Nucleus accumbens (tissue), 56 donors: Measurements from ENCODE around the gene MAP2K5.

Source experiments
- DNase-seq, 56 donors: peaks; one replicate each; lab custom pipeline; 2025; lab: John Stamatoyannopoulos, UW

Gene MAP2K5

DNA sequence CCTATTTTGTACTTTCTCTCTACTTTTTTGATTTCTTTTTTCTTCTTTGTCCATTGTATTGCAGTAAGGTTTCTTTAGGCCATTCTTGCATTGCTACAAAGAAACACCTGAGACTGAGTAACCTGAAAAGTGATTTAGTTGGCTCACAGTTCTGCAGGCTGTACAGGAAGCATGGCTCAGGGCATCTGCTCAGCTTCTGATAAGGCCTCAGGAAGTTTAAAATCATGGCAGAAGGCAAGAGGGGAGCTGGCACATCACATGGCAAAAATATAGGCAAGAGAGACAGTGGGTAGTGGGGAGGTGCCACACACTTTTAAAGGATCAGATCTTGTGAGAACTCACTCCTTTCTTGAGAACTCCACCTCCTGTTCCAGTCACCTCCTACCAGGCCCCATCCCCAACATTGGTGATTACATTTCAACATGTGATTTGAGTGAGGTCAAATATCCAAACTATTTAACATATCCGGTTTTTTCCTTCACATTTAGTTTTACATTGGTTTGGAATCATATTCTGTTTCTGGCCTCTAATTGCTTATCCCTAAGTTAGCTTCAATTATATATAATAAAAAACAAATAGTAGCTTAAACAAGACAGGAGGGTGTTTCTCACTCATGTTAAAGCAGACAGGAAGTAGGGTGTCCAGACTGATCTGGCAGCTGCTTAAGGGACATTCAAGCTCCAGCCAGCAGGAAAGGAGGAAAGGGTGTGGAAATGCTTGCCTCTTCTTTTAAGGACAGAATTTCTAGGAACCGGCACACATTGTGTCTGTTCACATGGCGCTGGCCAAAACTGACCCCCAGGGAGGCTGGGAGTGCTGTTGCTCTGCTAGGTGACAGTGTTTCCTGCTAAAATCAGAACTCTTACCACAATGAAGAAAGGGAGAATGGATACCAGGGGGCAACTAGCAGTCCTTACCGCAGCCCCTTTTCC, 254.0 kb downstream of the MAP2K5 start:
- DNase-seq = no peak

- DNase-seq = no peak
Observed at GRCh38 chr15:67799801-67800205, 257.3 kb downstream of the MAP2K5 start.

DNA sequence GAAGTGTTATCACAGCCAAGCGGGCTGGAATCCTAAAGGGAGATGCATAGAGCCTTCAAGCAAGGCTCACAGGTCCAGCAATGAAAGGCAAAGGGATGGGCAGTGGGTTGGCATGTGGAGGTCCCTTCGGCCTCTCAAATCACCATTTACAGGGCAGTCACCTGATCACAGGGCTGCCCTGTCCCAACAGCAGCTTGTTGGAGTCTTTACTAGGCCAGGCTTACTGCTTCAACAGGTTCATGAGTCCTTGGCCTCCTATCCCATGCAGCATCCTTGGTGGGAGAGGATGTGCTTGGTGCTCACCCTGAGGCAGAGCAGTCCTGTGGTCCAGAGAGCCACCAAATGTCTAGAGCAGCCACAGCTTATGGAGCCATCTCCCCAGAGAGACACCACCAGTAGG, 258.6 kb downstream of the MAP2K5 start:
- DNase-seq = no peak

DNA sequence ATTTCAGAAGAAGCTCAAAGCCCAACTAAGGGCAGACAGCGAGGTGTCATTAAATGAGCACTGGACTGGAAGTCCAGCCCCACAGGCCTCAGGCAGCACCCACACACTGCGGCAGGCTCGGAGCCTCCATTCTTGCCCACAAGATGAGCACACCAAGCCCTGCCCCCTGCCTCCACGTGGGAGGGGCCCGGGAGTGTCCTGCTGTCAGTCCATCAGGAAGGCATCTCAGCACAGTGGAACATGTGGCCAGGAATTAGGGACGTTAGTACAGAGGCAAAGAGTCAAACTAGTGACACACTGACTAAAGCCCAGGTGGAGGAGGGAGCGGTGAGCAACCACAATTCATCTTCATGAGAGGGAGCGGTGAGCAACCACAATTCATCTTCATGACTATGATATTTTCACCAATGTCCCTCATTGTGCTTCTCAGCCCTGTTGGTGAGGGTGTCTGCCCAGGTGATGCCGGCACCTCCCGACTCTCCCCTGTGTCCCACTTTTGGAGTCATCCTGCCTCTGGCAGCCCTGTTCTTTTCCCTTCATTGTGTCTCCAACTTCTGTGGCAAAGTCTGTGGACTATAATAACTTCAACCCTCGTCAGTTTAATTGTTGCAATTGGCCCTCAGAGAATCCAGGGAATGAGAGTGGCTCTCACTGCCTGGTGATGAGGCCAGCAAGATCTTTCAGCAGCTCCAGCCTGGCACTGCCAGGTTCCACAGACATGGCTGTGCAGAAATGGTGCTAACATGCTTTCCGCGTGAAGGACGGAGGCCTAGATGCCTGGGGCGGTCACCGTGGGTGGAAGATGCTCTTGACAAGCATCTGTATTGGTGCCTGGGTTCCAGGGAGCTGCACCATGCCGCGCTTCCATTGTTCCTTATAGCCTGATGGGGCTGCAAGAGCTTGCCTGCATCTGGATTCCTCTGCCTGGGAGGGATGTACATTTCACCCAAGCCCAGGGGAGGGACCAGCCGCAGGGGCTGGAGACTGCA, 259.7 kb downstream of the MAP2K5 start:
- DNase-seq = no peak

DNA sequence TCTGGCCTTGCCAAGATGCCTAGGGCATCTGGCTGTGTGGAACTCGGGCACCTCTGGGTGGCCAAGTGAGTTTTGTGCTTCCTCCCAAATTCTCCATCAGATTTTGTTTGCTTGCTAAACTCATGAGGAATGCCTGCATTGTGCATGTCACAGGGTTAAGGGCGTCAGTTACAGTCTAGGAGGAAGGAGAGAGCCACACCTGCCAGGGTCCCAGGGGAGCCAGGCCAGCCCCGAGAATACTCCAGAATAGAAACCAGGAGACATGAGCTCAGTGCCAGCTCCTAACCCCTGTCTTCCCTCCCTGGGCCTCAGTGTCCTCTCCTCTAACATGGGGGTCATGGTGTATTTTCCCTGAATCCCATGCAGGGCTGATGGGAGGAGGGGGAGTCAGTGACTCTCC, 260.8 kb downstream of the MAP2K5 start:
- no peak for DNase-seq

- peak in 5 of 56 donors; percentile 4 to 42 (median 5) for DNase-seq
Observed at GRCh38 chr15:67803996-67804843, 261.7 kb downstream of the MAP2K5 start.

- DNase-seq = no peak
Observed at GRCh38 chr15:67805008-67805665, 262.6 kb downstream of the MAP2K5 start.

DNA sequence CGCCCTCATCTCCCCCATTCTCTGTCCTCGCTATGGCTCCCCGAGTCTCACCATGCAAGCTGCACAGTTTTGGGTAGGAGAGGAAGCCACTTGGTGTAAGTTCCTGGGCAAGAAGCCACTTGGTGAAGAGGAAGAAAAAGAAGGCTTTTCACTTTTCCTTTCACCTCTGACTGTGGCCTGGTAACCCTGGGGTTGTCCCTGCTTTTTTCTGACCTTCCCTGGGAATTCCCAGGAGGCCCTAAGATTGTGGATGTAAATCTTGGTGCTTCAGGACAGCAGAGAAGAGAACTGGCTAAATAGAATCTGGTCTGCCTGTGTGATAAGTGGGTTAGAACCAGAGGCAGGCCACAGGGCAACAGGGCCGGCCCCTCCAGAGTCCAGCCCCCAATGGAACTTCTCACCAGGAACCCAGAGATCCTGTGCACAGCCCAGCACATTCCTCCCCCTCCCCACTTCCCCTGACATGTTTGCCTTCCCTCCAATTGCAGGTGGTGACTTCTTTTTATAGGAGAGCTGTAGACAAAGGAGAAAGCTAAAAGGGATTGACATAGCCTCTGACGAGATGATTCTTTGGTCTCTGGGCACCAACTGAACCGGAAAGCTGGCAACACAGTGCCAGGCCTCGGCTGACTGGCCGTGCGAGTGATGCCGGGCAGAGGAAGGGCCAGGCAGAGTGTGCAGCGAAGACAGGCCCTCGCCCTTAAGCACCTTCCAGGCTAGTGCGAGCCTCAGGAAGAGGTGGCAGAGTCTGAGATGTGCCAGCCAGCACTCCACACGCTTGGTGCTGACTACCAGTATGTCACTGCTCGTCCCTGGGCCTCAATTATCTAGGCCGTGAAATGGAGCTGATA, 263.4 kb downstream of the MAP2K5 start:
- DNase-seq = no peak

GRCh38 chr15:67806536-67806935, 264.0 kb downstream of the MAP2K5 start:
- no peak for DNase-seq

DNA sequence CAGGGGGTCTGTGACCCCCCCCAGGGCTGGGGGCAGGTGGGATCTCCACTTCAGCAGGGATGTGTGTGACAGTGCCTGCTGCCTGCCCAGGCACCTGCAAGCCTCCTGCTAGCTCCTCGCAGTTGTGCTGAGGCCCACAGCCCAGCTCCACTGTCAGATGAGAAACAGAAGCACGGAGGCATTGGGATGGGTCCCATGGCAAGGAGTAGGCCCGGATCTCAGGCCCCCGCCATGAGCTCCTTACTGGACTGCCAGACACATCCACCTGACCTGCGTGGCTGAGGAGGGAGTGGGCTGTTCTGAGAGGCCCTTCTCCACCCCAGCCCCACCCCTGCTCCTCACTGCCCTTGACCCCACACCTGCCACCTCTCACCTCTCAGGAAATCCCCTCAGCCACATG, 264.6 kb downstream of the MAP2K5 start:
- no peak for DNase-seq

GRCh38 chr15:67807836-67808235, 265.3 kb downstream of the MAP2K5 start:
- DNase-seq = no peak

DNA sequence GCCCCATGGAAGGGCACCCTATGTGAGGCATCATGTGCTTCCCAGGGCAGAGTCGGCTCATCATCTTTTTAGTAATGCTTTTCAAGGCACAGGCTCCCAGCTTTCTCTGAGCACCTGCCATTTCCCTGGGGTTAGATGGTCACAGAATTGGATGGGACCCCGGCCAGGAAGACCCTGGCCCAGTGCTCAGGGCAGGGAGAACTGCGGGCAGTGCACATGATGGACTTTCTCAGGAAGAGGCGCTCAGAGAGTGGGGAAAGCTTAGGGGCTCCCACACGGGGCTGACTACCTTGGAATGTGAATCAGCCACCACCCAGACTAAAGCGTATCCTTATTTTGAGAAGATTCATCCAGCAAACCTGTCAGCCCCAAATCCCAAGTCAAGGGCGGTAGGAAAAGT, 266.3 kb downstream of the MAP2K5 start:
- no peak for DNase-seq

GRCh38 chr15:67809441-67809840, 266.9 kb downstream of the MAP2K5 start:
- no peak for DNase-seq

DNA sequence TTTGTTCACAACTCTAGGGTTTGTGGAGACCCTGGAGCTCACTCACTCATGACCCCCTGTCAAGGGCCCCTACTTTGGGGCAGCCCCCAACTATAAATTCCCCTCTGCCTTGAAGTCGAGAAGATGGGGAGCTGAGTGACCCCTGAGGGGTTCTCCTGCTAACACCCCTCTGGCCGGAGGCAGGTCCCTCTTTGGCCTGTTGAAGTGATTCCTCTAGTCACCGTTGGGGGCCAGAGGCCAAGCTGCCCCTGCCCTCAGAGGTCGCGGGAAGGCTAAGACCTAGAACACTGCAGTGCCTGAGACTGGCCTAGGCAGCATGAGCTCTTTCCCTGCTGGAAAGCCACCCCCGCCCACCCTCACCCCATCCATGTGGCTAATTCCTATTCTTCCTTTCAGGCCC, 267.4 kb downstream of the MAP2K5 start:
- no peak for DNase-seq

- no peak for DNase-seq
Observed at GRCh38 chr15:67812241-67812644, 269.7 kb downstream of the MAP2K5 start.

DNA sequence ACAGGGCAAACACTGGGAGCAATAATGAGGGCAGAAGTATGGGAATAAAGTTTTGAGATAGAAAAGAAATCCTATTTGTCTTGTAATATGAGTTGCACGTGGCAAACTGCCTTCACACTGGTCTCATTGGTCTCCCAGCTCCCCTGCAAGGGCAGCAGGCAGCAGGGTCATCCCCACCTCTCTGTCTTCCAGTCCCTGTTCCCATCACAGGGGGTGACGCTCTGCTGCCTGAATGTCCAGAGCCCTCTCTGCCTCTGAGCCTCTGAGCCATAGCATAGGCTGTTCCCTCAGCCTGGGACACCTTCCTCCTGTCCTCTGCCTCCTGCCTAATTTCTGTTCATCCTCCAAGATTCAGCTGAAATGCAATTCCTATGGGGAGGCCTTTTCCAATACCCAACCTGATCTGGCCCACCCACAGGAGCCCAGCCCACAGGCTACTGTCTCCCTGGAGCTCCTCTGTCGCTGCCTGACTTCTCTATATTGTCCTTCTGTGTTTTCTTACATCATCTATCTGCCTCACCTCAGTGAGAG, 270.7 kb downstream of the MAP2K5 start:
- DNase-seq = no peak

GRCh38 chr15:67815036-67815592, 272.6 kb downstream of the MAP2K5 start:
- no peak for DNase-seq

GRCh38 chr15:67816668-67817067, 274.2 kb downstream of the MAP2K5 start:
- DNase-seq = no peak
